GM23338 (cell line): Measurements from ENCODE around the gene SERPINE2.

Source experiments
- CTCF ChIP-seq, 2 experiments: fragments of 200-600 bp in 1 of 2; sonication (generic) in 1 of 2; conservative IDR thresholded peaks; 2 replicates each; pipeline versions ENCODE4 v1.5.1 to v1.6.1; 2016 to 2017; ENCODE audit warnings: antibody characterized with exemption in 2 of 2, low read depth in 2 of 2, mild to moderate bottlenecking in 2 of 2, moderate library complexity in 1 of 2
- EZH2 ChIP-seq: fragments of 200-600 bp; sonication (generic); IDR thresholded peaks from one replicate; pipeline ENCODE4 v1.8.0; 2017; ENCODE audit warnings: antibody characterized with exemption, mild to moderate bottlenecking, low read depth; ENCODE audit not compliant: unreplicated experiment
- EZH2phosphoT487 ChIP-seq: fragments of 200-600 bp; sonication (generic); IDR thresholded peaks from one replicate; pipeline ENCODE4 v1.8.1; 2018; ENCODE audit warnings: antibody characterized with exemption; ENCODE audit not compliant: unreplicated experiment
- JUNB ChIP-seq: IDR thresholded peaks from one replicate; pipeline ENCODE4 v1.6.1; 2016; ENCODE audit warnings: antibody characterized with exemption; ENCODE audit not compliant: unreplicated experiment
- POLR2AphosphoS5 ChIP-seq: IDR thresholded peaks from 2 replicates; pipeline ENCODE4 v1.6.1; 2016; ENCODE audit warnings: antibody characterized with exemption, low read depth
- REST ChIP-seq: IDR thresholded peaks from one replicate; pipeline ENCODE4 v1.6.1; 2018; ENCODE audit warnings: antibody characterized with exemption; ENCODE audit not compliant: unreplicated experiment
- STAT1 ChIP-seq: IDR thresholded peaks from one replicate; pipeline ENCODE4 v1.6.1; 2016; ENCODE audit warnings: antibody characterized with exemption; ENCODE audit not compliant: unreplicated experiment
- ZNF114 ChIP-seq: fragments of 250-450 bp; sonication (Bioruptor Pico); IDR thresholded peaks from 2 replicates; pipeline ENCODE4 v1.5.0; 2020; ENCODE audit warnings: mild to moderate bottlenecking, moderate library complexity

- TF ChIP-seq CTCF (conservative IDR thresholded peaks at IDR 0.05; ENCODE audit: low read depth in 2 of 2) = no peak
- no peak for TF ChIP-seq EZH2
- TF ChIP-seq POLR2AphosphoS5 = no peak
- no peak for TF ChIP-seq REST
- no peak for TF ChIP-seq JUNB
- no peak for TF ChIP-seq STAT1
- TF ChIP-seq EZH2phosphoT487 = no peak
- no peak for TF ChIP-seq ZNF114 (CRISPR knock-in tag)
These were observed 39.2 kb downstream of the SERPINE2 start for GRCh38 chr2:223999862-224000261.
